NCI-H82 (cell line): Measurements from ENCODE around the gene ANKRD55.
"Not testable (repeated sequence)": the region's sequence is repeated elsewhere in the genome, so short reads cannot be mapped to it uniquely, and the experiment has no call there.

Source experiments
- DNase-seq: peaks from one replicate; lab custom pipeline; 2025; lab: John Stamatoyannopoulos, UW

Gene ANKRD55

DNA sequence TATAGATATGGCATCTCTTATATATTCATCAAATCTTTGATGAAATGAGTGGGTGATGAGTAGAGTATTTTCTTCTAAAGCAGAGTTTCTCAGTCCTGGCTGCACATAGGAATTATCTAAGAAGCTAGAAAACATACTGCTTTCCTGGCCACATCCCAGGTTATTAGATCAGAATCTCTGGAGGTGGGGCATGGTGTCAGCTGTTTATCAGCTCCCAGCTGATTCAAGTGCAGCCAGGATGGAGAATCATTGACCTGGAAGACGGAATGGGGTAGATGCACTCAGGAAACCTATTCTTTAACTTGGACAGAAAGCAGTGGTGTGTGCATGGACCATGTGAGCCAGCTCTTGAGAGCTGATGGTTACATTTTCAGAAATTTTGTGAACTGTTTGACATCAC is 130.2 kb downstream of the ANKRD55 start:
- no peak for DNase-seq

DNA sequence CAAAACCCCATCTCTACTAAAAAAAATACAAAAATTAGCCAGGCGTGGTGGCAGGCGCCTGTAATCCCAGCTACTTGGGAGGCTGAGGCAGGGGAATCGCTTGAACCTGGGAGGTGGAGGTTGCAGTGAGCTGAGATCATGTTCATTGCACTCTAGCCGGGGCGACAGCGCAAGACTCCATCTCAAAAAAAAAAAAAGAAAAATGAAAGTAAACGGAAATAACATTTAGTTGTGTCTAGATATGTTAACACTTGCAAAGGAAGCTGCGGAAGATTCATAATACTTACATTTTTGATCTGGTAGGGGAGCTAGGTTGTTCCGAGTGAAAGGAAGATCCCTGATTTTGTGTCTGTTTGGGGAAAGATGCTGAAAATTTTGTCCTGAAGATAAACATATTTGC is 130.9 kb downstream of the ANKRD55 start:
- not testable (repeated sequence) for DNase-seq

DNA sequence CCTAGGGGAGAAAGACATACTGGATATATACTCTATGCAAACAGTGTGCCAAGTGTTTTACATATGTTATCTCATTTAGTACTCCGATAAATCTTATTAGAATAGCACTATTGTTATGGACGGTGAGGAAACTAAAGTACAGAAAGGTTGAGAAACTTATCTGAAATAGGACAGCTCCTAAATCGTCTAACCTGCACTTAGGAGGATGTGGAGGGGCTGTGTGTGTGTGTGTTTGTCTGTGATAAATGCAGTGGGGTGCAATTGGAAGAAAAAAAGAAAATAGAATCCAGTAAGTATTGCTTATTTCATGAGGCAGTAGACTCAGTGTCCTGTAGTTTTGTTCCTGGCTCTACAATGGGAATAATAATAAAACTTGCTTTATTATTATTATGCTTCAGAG is 131.9 kb downstream of the ANKRD55 start:
- no peak for DNase-seq

DNA sequence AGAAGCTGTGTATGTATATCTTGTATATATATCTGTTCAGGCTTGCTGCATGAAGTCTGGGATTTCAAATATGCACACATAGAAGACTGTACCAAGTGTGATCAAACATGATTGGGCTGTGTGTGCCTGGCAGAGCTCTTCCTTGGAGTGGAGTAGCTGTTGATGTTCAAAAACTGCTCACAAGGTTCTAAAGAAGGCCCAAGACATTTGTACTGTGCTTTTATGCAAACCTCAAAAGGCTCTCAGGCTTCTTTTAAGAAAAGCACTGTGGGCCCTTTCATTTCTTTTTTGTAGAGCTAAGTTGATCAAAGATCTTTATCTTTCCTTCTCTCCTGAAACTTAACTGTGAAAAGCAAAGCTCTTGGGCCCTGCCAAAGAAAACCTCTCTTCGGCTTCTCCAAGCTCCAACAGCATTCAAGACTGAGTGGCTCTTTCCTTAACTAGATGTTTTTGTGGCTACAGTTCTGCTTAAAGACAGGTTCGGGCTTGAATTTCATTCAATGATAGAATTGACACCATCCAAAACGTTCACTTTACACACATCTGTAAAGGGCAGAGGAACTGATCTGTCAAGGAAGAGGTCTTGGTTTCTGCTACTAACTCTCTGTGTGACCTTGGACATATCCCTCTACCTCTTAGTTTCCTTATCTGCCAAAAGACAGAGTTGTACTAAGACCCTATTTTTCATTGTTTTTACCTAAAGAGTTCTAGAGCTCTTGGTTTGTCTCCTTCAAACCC is 132.5 kb downstream of the ANKRD55 start:
- no peak for DNase-seq

DNA sequence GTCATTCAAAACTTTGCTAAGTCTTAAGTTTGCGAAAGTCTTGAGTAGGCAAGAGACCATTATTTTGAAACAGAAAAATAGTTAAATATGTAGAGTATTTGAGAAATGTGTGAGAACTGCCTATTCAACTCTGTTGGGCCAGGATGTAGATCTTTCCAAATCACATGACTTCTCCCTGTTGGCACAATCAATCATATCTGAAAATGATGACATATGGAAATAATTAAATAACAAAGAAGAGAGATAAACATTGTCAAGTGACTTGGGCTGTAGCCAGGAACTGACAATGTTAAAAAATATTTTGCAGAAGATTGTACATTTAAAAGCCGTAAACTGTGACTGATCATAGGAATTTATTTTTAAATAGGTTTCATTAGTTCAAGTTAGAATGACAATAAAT is 133.8 kb downstream of the ANKRD55 start:
- no peak for DNase-seq

DNA sequence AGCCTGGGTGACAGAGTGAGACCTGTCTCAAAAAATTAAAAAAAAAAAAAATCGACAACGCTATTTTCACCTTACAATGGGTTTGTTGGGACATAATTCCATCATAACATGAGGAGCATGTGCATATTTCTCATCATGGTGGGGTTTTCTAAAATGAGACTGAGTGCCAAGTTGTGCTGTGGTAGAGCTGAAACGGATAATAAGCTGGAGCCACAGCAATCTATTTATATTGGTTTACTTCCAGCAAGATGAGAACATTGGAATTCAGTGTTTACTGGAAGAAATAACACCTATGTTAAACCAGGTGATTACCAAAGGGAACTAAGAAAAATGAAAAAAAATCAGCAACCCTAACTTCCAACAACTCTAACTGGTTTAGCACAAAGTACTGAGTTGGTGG is 136.1 kb downstream of the ANKRD55 start:
- DNase-seq, result no peak

DNA sequence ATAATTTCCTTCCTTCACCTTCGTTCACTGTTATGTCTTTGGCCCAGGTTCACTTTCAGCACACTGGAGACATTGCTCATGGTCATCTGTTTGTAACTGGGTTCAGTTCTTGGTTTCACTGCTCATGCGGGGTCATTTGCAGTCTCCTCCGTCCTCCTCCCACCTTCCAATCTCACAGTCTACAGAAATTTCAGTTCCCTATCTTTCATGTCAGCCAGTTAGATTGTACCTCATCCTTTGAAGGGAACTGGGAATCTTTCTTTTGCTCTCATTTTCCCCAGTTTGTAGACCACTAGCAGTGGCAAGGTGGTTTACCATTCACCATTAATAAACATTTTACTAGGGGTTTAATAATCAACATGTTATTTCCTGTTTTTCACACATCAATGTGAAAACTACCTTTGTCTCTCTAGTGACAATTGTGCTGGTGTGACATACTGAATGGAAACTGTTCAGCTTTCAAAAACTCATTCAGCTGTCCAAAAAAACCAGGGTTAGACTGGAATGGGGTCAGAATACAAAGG is 137.5 kb downstream of the ANKRD55 start:
- no peak for DNase-seq

DNA sequence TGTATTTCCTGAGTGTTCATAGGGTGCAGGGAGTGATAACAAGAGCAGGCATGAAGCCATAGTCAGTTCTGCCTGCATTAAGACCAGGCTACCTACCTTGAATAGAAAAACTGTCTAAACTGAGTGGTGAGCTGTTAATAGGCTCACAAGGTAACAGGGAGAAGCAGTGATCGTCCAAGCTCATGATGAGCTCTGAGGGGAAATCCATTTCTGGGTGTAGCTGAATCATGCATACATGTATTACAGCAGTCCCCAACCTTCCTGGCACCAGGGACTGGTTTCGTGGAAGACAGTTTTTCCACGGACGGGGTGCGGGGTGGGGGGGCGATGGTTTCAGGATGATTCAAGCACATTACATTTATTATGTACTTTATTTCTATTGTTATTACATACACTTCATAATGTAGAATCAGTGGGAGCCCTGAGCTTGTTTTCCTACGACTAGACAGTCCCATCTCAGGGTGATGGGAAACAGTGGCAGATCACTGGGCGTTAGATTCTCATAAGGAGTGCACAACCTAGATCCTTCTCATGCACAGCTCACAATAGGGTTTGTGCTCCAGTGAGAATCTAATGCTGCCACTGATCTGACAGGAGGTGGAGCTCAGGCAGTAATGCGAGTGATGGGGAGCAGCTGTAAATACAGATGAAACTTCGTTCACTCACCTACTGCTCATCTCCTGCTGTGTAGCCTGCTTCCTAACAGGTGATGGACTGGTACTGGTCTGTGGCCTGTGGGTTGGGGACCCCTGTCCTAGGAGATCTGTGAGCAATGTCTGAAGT is 138.4 kb downstream of the ANKRD55 start:
- DNase-seq, result no peak

DNA sequence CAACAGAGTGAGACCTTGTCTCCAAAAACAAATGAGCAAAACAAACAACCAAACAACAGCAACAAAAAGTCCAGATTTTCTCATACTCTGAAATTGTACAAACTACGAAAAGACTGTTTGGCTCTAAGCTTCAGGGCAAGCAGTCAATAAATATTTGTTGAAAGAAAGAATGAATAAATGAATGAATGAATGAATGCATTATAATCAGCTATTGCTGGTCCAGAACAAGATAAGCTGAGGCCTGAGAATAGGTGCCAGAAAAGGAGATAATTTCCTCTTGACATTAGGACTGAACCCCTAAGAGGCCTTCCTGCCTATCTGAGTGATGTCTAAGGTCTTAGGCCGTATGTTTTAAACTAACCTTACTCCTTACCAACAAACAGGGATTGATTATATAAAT is 139.2 kb downstream of the ANKRD55 start:
- DNase-seq, result no peak

DNA sequence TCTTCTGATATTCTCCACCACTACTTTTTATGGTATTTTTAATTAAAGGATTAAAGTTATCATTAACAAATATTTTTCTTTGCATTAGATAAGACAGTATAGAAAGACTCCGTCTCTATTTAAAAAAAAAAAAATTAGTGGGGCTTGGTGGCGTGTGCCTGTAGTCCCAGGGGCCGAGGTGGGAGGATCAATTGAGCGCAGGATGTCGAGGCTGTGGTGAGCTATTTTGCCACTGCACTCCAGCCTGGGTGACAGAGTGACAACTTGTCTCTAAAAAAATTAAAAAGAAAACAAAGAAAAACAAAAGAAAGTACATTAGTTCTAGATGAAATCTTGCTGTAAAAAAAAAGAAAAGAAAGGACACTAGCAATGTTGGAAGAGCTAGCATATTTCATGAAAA is 141.0 kb downstream of the ANKRD55 start:
- no peak for DNase-seq

DNA sequence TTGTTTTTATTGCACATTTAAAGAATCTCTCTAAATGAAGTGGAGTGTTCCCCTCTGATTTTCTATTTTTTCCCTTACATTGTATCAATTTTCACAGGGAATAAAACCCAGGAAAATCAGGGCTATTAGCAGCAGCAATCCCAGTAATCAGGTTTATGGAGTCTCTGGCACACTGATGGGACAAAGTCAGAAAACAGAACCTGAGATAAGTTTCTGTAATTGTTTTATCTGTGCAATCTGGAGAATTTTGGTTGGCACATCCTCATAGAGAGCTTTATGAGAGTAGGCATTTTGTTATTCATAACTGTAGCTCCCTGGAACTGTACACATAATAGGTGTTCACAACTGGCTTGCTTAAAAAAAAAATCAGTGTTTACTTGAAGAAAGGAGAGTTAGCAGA is 141.5 kb downstream of the ANKRD55 start:
- DNase-seq, result no peak

DNA sequence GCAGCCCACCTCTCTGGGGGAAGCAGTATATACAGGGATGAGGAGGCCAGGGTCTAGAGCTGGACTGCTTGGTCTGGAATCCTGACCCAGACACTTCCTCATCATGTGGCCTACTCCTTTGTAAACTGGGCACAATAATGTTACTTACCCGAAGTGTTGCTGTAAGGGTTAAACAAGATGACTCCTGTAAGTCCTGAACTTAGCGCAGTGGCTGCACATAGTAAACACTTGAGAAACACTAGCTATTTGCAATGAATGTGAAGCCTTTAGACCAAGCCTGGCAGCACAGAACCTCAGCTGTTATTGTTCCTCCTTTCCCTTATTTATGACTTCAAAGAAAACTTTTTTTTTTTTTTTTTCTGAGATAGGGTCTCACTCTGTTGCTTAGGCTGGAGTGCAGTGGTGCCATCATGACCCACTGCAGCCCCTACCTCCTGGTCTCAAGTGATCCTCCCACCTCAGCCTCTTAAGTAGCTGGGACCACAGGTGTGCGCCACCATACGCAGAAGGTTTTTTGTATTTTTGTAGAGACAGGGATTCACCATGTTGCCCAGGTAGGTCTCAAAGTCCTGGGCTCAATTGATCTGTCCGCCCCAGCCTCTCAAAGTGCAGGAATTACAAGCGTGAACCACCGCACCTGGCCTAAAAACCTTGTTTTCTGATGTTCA is 142.2 kb downstream of the ANKRD55 start:
- no peak for DNase-seq

DNA sequence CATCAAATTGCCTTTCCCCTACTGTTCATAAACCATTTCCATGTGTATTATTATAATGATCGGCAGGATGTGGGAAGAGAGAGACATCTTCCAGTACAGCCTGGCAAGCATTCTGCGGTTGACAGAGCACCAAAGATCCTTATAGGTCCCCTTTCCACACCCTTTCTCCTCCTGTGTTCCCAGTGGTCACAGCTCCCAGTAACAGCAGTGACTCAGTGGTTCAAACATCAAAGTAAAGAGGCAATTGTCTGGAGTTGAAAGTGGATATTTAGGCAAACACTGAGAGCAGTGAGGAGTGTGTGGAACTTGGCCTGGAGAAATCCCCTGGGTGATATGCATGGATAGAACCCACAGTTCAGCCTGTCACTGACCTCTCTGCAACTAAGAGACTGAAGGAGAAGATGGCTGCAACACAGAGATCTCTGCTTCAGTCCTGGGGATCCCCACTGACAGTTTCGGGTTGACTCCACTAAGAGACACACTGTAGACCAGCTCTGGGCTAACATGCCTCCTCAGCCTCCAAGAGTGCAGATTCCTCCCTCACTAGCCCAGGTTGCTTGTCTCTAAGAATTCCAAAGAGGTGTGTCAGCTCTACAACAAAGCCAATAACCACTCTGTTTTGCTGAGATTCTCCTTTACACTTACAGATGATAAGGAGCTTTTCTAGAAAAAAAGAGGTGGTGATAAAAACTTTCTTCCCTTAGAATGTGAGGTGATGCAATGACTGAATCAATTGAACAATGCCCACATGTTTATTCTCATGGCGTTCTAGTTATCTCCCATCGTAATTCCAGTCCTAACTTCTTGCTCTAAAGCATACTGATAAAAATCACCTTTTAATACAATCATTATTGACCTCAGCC is 143.9 kb downstream of the ANKRD55 start:
- no peak for DNase-seq

DNA sequence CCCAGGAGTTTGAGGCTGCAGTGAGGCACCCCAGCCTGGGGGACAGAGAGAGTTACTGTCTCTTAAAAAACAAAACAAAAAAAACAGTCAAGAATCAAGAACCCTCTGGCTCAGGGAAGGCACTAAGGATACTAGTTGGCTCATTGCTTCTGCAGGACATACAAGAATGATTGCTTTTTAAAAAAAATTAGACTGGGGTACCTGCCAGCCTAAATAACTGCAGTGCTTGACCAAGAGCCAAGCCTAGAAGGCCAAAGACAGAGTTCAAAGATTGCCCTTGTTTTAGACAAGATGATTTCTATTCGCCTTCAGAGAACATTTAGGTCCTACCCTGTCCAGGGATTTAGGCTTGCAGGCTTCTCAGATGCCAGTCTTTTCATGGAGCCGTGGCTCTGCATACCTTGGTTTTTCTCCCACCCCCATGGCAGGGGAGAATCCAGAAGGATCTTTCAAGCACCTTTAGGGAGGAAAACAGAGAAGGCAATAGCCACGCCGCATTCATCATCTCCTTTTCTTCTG is 144.6 kb downstream of the ANKRD55 start:
- DNase-seq, result no peak

DNA sequence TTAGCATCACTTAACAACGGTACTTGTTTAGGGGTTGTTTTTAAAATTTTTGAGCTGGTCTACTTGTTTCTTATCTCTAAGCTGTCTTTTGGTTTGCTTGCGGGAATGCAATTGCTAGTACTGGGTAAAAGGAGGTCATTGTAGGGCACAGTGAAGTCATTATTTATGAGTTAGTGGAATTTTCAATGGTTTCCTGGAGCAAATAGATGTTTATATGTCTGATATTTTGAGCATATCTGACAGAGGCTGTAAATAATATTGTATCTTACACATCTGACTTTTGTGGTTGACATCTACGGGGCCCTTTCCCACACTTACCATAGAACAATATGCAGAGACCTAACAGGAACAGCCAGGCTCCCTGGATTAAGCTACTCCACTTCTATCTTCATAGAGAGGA is 147.9 kb downstream of the ANKRD55 start:
- no peak for DNase-seq

DNA sequence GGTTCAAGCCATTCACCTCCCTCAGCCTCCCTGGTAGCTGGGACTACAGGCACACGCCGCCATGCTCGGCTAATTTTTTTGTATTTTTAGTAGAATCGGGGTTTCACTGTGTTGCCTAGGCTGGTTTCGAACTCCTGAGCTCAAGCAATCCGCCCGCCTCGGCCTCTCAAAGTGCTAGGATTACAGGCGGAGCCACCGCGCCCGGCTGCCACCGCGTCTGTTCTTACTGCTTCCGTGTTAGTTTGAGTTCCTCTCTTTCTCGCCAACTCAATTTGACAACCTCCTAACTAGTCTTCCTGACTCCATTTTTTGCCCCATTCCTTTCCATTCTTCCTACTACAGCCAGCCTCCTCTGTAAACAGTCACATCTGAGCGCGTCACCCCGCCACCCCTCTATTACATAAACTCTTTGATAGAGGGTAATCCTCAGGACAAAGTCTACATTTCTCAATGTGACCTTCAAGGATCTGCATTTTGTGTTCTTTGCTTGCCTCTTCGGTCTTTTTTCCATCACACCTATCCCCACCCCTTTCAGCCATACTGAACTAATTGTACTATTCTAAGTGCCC is 149.8 kb downstream of the ANKRD55 start:
- DNase-seq, result no peak

DNA sequence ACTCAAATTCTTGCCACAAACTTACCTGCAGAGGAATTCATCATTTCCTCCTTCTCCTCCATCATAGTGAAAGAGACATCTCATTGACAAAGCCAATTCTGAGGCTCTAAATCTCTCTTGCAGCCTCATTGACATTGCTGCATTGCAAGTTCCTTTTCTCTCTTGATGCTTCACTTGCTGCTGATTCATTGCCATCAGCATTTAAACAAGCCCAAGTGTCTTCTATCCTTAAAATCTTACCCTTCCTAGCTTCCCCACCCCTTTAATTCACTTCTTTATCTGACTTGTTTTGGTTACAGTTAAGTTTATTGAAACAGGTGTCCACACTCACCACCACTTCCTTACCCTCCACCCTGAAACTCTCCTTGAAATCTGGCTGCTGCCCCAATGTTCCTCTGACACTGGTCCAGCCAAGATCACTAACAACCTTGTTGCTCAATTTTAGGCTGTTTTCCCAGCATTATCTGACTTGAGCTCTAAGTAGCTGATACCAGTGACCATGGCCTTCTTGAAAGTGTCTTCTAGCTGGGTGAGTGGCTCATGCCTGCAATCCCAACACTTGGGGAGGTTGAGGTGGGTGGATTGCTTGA is 152.0 kb downstream of the ANKRD55 start:
- DNase-seq, result not testable (repeated sequence)

DNA sequence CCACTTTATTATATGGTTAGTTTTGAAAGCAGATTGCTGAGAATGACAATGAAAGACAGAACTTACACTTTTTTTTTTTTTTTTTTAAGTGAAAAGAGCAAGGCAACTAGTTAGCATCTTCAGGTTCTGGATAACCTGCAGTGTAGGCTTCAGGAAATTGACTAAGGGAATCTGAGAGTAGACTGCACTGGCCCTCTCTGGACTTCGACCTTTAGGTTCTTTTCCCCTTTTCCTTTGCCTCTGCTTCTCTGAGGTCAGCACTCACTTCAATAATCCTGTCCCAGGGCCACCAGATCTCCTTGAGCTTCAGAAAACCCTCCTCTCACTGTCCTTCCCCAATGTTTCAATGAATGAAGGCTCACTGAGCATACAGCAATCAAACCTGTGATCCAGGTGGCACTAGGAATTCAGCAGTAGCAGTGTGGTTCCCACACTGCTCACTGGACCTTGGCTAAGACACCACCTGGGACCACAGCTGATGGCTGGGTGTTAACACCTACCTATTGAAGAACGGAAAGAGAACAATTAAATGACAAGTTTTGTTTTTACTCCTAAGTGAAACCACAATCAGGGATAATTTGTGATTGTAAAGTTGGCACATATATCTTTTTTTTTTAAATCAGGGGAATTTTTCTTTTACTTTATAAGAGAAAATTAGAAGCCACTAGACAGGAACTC is 152.6 kb downstream of the ANKRD55 start:
- no peak for DNase-seq

DNA sequence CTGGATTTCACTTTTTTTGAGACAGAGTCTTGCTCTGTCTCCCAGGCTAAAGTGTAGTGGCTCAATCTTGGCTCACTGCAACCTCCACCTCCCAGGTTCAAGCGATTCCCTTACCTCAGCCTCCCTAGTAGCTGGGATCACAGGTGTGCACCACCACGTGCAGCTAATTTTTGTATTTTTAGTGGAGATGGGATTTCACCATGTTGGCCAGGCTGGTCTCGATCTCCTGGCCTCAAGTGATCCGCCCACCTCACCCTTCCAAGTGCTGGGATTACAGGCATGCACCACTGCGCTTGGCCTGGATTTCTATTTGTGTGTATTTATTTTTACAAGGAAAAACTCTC is 154.0 kb downstream of the ANKRD55 start:
- not testable (repeated sequence) for DNase-seq
